ENCODE measurements around the gene PHACTR3. TPM values are rescaled to one million over a fixed set of nuclear protein-coding genes. Genes with fewer than 3 reads are reported as not detected.

Gene PHACTR3
- total and polyA plus RNA-seq, 2 of the 8 experiments (the other 6 are each of a cell fraction or from before 2014, with no cell fraction given): 0.05 to 0.13 TPM

GRCh38 chr20:59571151-59571550, 33.2 kb upstream of the PHACTR3 start (continued):
- TF ChIP-seq MAX (IDR thresholded peaks at IDR 0.05) (no peak), RXRA (IDR thresholded peaks at IDR 0.05; ENCODE audit: insufficient read depth, low read depth, low read length) (no peak), BCL11A (IDR thresholded peaks at IDR 0.05; ENCODE audit: low read depth in 2 of 2, low read length in 2 of 2) (no peak), SP2 (IDR thresholded peaks at IDR 0.05; ENCODE audit: low read length) (no peak), E2F6 (IDR thresholded peaks at IDR 0.05) (no peak), CBX8 (IDR thresholded peaks at IDR 0.05; ENCODE audit: borderline replicate concordance, low read depth, low read length) (no peak), RAD21 (IDR thresholded peaks at IDR 0.05 in 1 of 2, conservative IDR thresholded peaks at IDR 0.05 in 1 of 2; ENCODE audit: low read depth in 2 of 2, low read length in 2 of 2) (no peak)
